ENCODE measurements around the gene TRPC4AP.
A peak's percentile ranks its signal among the peaks of the same experiment; 100 is the strongest.
"Not testable (repeated sequence)": the region's sequence is repeated elsewhere in the genome, so short reads cannot be mapped to it uniquely, and the experiment has no call there.

The TRPC4AP gene

GRCh38 chr20:35104685-35105295 is 12.2 kb upstream of the TRPC4AP start:
- no peak for DNase-seq

- no peak for DNase-seq
These were observed 9.0 kb upstream of the TRPC4AP start for GRCh38 chr20:35101620-35102019.

GRCh38 chr20:35093267-35093884 is 769 bp upstream of the TRPC4AP start:
- DNase-seq, result peak; percentile 69

DNA sequence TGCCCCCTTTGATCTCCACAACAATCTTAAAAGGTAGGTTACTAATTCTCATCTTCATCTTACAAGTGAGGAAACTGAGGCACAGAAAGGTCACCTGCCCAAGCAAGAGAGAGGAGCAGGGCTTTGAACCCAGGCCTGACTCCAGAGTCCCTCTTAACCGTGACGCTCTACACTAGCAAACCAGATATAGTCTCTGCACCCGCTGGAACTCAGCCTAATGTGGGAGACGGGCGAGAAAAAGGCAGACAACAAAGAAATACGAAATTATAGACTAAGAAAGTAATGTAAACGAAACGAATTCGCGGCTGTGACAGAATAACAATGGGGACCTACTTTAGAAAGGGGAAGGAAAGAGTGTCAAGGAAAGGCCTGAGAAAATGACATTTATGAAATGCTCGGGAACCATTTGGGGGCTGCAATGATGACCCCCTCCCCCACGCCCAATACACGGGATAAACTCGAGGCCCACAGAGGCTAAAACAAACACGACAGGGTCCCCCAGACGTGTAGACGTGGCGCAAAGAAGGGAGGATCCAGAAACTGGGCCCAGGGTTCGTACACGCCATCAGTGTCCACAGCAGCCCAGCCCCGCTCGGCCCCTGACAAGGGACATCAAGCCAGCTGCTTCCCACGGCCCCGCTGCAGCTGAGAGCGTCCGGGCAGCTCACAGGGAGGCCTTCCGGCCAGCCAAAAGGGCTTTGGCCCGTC is 637 bp downstream of the TRPC4AP start:
- peak; percentile 17 for DNase-seq

GRCh38 chr20:35088231-35089145 is 4.1 kb downstream of the TRPC4AP start:
- DNase-seq, result no peak

DNA sequence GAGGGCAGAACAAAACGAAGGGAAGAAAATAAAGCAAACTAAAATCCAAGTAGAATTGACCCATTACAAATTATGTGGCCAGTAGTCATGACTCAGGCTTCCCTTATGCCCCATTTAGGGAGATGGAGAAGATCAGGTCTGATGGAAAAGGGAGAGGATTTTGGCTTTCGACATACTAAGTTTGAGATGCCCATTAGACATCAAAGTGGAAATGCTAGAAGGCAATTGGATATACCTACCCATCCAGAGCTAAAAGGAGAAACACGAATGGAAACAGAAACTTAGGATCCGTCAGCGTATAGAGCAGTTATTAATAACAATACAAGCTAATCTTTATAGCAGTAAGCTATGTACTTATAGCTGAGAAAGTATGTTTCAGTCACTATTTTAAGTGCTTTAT is 4.8 kb downstream of the TRPC4AP start:
- no peak for DNase-seq

- DNase-seq, result no peak
These were observed 5.3 kb downstream of the TRPC4AP start for GRCh38 chr20:35087355-35087754.

GRCh38 chr20:35085477-35086225 is 7.0 kb downstream of the TRPC4AP start:
- DNase-seq, result peak; percentile 69

- no peak for DNase-seq
These were observed 7.6 kb downstream of the TRPC4AP start for GRCh38 chr20:35084998-35085397.

DNA sequence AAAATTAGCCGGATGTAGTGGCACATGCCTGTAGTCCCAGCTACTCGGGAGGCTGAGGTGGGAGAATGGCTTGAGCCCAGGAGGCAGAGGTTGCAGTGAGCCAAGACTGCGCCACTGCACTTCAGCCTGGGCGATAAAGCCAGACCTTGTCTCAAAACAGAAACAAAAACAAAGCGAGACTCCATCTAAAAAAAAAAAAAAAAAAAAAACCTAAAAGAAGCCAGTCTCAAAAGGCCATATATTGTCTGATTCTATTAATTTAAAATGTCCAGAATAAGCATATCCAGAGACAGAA is 12.3 kb downstream of the TRPC4AP start:
- not testable (repeated sequence) for DNase-seq

- no peak for DNase-seq
These were observed 12.9 kb downstream of the TRPC4AP start for GRCh38 chr20:35079472-35080347.

DNA sequence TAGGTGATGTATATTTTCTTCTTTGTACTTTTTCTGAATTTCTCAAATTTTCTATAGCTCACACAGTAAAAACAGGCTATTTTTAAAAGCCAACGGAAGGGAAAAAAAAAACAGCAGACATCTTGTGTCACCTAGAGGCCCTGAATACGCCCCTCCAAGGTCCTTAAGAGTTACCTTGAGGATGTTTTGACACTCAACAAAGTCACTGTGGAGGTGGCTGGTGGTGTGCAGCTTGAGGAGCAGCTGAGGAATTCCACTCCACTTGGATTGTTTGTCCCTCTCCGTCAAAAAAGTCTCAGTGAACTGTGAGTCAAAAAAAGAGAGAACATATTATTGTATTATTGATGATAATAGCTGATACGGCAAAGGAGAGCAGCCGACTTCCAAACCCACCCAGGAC is 14.7 kb downstream of the TRPC4AP start:
- no peak for DNase-seq

DNA sequence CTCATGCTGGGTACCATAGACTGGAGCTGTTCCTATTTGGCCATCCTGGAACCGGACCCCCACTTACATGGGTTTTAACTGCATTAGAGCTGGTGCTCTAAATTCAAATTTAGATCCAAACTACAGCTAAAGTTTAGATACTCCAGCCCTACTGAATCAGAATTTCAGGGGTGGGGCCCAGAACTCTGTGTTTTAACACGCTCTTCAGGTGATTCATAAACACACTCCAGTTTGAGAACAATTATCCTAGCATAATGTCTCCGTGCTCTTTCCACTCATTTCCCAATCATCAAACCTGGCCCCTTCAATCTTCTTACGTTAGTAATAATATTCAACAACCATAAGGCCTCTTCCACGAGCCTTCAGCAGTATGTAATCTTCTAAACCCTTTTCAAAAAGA is 15.3 kb downstream of the TRPC4AP start:
- DNase-seq, result no peak

GRCh38 chr20:35071436-35072153 is 21.0 kb downstream of the TRPC4AP start:
- not testable (repeated sequence) for DNase-seq

DNA sequence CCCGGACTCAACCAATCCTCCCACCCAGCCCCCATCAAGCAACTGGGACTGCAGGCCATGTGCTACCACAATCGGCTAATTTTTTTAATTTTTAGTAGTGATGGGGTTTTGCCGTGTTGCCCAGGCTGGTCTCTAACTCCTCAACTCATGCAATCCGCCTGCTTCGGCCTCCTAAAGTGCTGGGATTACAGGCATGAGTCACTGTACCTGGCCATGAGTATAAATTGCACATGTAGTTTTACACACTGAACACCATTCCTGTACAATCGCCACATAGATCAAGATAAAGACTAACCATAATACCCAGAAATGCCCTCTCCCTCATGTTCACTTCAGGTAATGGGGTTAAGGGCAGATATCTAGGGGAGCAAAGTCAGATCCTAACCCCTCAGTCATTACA is 26.4 kb downstream of the TRPC4AP start:
- DNase-seq, result no peak

DNA sequence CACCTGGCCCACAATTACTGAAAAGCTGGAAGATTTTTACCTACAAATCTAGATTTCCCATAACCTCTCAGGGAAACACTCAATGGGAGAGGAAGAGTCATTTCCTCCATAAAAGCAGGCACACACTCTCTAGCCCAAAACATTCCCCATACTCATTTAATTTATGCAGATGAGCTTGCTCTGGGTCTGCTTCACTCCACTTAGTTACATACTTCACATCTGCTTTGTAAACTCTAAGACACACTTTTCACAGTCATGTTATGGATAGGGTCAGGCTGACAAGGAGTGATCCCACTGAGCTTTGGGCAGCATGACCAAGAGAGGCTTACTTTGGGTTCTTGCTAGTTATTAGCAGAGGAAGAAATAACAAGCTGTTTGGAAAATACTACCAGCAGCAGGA is 27.4 kb downstream of the TRPC4AP start:
- no peak for DNase-seq

- no peak for DNase-seq
These were observed 29.4 kb downstream of the TRPC4AP start for GRCh38 chr20:35063168-35063567.

DNA sequence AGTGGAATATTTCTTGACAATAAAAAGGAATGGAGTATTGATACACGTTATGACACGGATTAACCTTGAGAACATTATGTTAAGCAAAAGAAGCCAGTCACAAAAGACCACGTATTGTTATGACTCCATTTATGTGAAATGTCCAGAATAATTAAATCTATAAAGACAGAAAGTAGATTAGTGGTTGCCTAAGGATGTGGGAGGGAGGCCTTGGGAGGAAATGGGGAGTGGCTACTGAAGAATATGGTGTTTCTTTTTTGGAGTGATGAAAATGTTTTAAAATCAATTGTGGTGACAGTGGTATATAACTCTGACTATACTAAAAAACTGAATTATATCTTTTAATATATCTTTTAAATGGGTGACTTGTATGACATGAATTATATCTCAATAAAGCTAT is 30.1 kb downstream of the TRPC4AP start:
- DNase-seq, result no peak

GRCh38 chr20:35060168-35060567 is 32.4 kb downstream of the TRPC4AP start:
- DNase-seq, result no peak

GRCh38 chr20:35059612-35060011 is 33.0 kb downstream of the TRPC4AP start:
- no peak for DNase-seq

GRCh38 chr20:35059110-35059509 is 33.5 kb downstream of the TRPC4AP start:
- DNase-seq, result no peak
